ENCODE data around the gene TBKBP1. TPM values are rescaled to one million over a fixed set of nuclear protein-coding genes. Genes with fewer than 3 reads are reported as not detected.

Gene TBKBP1
- total RNA-seq, 1 experiment from 2014 or later: 9.0 TPM

DNA sequence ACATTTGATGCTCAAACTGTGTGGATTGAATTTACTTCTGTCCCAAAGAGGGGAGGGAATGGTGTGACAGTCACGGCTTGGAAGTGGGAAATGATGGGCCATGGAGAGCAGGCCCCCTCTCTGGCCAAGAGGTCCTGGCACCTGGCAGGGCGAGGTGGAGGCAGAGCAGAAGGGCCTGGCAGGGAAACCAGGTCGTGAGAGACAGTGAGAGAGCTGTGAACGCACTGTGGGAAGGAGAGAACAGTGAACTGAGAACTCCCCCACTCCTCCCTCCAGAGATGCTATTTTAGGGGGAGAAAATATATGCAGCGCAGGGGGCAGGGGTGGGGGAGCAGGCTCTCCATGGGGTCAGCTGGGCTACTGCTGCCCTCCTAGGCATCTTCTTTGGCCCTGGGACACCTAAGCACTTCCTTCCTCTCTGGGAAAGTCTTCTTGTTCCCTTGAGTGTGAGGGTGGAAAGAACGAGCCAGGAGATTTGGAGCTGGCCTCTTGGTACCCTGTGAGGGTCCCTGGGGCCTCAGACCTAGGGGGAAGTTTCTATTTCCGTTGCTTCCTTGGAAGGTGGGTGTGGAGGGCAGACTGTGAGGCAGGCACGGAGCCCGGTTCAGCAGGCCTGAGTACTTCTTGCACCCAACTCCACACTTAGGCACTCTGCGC, 21.8 kb downstream of the TBKBP1 start:
- Histone ChIP-seq H3K4me2 (ENCODE audit: low read length) (no peak overlapping the region), H3K9me2 (replicated peaks; ENCODE audit: low read length) (no peaks in the 10 kb centered on the region), H3K4me1 (ENCODE audit: insufficient read depth, low read length) (peaks cover 31% of the 10 kb centered on the region), H3K27me3 (ENCODE audit: low read length) (peaks cover 10% of the 10 kb centered on the region; the same call in 1 of the 2 replicates), H3K4me3 (ENCODE audit: low read length) (no peak overlapping the region), H3K79me2 (ENCODE audit: low read length) (no peaks in the 10 kb centered on the region), H3K36me3 (ENCODE audit: low read depth, low read length) (no peaks in the 10 kb centered on the region), H3K9me3 (ENCODE audit: low read length) (no peaks in the 10 kb centered on the region), H2AFZ (ENCODE audit: low read length) (no peak overlapping the region), H3F3A (ENCODE audit: low read length, unreplicated experiment) (no peaks in the 10 kb centered on the region), H3K9ac (ENCODE audit: low read length) (no peak overlapping the region), H3K27ac (ENCODE audit: low read length) (no peak overlapping the region), H4K20me1 (ENCODE audit: low read length) (no peaks in the 10 kb centered on the region)
- DNase-seq: no peak
- ChIA-PET POLR2A (ENCODE audit: unreplicated experiment) (no interaction called here), CTCF (no interaction called here)
- no peak for ATAC-seq
- BruUV-seq (replicated peaks): no TSS peak
- TF ChIP-seq EZH2phosphoT487 (IDR thresholded peaks at IDR 0.05; ENCODE audit: borderline replicate concordance, low read length) (no peak), EZH2 (IDR thresholded peaks at IDR 0.05; ENCODE audit: low read length, unreplicated experiment) (no peak)
- TF ChIP-seq, protein P1, sequence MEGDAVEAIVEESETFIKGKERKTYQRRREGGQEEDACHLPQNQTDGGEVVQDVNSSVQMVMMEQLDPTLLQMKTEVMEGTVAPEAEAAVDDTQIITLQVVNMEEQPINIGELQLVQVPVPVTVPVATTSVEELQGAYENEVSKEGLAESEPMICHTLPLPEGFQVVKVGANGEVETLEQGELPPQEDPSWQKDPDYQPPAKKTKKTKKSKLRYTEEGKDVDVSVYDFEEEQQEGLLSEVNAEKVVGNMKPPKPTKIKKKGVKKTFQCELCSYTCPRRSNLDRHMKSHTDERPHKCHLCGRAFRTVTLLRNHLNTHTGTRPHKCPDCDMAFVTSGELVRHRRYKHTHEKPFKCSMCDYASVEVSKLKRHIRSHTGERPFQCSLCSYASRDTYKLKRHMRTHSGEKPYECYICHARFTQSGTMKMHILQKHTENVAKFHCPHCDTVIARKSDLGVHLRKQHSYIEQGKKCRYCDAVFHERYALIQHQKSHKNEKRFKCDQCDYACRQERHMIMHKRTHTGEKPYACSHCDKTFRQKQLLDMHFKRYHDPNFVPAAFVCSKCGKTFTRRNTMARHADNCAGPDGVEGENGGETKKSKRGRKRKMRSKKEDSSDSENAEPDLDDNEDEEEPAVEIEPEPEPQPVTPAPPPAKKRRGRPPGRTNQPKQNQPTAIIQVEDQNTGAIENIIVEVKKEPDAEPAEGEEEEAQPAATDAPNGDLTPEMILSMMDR (conservative IDR thresholded peaks at IDR 0.05; ENCODE audit: low read depth, low read length): no peak
- intact Hi-C loops (cut with micrococcal nuclease): no loop called here

DNA sequence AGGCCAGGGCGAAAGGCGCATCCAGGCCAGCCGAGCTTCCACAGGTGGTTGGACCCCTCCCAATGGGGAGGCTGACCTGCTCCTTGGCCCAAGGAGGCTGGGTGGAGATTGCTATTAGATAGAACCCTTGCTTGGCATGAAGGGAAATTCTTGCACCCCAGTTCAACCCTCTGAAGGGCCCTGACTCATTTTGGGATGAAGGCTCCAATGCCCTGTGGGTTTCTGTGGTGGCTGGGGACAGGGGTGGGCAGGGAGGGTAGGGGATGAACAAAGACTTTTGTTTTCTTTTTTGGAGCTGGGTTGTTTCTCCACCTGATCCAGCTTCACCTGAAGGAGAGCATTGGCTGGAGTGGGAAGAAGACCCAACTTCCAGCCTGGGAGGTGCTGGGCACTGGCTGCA, 22.4 kb downstream of the TBKBP1 start:
- DNase-seq: no peak
- Histone ChIP-seq H3K27ac (ENCODE audit: low read length) (no peak overlapping the region), H4K20me1 (ENCODE audit: low read length) (no peaks in the 10 kb centered on the region), H3K27me3 (ENCODE audit: low read length) (peaks cover 10% of the 10 kb centered on the region; the same call in 1 of the 2 replicates), H3K9me3 (ENCODE audit: low read length) (no peaks in the 10 kb centered on the region), H3K4me2 (ENCODE audit: low read length) (no peak overlapping the region), H3K36me3 (ENCODE audit: low read depth, low read length) (no peaks in the 10 kb centered on the region), H3K9ac (ENCODE audit: low read length) (no peak overlapping the region), H3K9me2 (replicated peaks; ENCODE audit: low read length) (no peaks in the 10 kb centered on the region), H2AFZ (ENCODE audit: low read length) (no peak overlapping the region), H3K4me1 (ENCODE audit: insufficient read depth, low read length) (peaks cover 37% of the 10 kb centered on the region), H3K4me3 (ENCODE audit: low read length) (no peak overlapping the region), H3K79me2 (ENCODE audit: low read length) (no peaks in the 10 kb centered on the region), H3F3A (ENCODE audit: low read length, unreplicated experiment) (no peaks in the 10 kb centered on the region)
- intact Hi-C loops (cut with micrococcal nuclease): no loop called here
- BruUV-seq (replicated peaks): no TSS peak
- TF ChIP-seq, protein P1 (conservative IDR thresholded peaks at IDR 0.05; ENCODE audit: low read depth, low read length): no peak
- TF ChIP-seq EZH2phosphoT487 (IDR thresholded peaks at IDR 0.05; ENCODE audit: borderline replicate concordance, low read length) (no peak), EZH2 (IDR thresholded peaks at IDR 0.05; ENCODE audit: low read length, unreplicated experiment) (no peak)
- ATAC-seq: no peak
- CTCF ChIA-PET: no interaction called here
- POLR2A ChIA-PET (ENCODE audit: unreplicated experiment): no interaction called here

DNA sequence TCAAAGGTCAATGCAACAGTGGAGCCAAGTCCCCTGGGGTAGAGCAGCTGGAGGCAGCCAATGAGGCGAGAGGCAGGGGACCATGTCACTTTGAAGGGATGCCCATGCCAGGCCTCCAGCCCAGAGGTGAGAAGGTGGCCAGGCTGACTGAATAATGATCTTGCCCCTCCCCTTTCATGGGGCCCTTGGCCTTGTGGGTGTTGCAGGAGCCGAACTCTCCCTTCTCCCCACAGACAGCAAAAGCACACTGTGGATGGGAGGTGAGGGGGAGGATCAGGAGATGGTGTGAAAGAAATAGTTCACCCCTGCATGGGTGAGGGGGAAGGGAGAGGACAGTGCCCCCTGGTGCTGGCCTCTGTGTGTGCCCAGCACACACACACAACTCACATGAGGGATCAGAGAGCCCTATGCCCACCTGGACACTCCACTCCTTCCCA, 23.3 kb downstream of the TBKBP1 start:
- Histone ChIP-seq H3K27me3 (ENCODE audit: low read length) (peaks cover 9% of the 10 kb centered on the region; the same call in 1 of the 2 replicates), H3K4me3 (ENCODE audit: low read length) (no peak overlapping the region), H3F3A (ENCODE audit: low read length, unreplicated experiment) (no peaks in the 10 kb centered on the region), H3K4me1 (ENCODE audit: insufficient read depth, low read length) (peaks cover 42% of the 10 kb centered on the region), H4K20me1 (ENCODE audit: low read length) (no peaks in the 10 kb centered on the region), H3K27ac (ENCODE audit: low read length) (no peak overlapping the region), H3K9me2 (replicated peaks; ENCODE audit: low read length) (no peaks in the 10 kb centered on the region), H3K79me2 (ENCODE audit: low read length) (no peaks in the 10 kb centered on the region), H3K4me2 (ENCODE audit: low read length) (no peak overlapping the region), H3K9ac (ENCODE audit: low read length) (no peak overlapping the region), H3K36me3 (ENCODE audit: low read depth, low read length) (no peaks in the 10 kb centered on the region), H2AFZ (ENCODE audit: low read length) (no peak overlapping the region), H3K9me3 (ENCODE audit: low read length) (no peaks in the 10 kb centered on the region)
- intact Hi-C loops (cut with micrococcal nuclease): no loop called here
- TF ChIP-seq, protein P1 (conservative IDR thresholded peaks at IDR 0.05; ENCODE audit: low read depth, low read length): peak; percentile 54
- TF ChIP-seq EZH2 (IDR thresholded peaks at IDR 0.05; ENCODE audit: low read length, unreplicated experiment): no peak
- DNase-seq: no peak
- POLR2A ChIA-PET (ENCODE audit: unreplicated experiment): no interaction called here
- no TSS peak for BruUV-seq (replicated peaks)
- ATAC-seq: no peak
- CTCF ChIA-PET: no interaction called here

Measured in PC-3 (cell line).